ENCODE results near the gene ERGIC1.

Gene ERGIC1

DNA sequence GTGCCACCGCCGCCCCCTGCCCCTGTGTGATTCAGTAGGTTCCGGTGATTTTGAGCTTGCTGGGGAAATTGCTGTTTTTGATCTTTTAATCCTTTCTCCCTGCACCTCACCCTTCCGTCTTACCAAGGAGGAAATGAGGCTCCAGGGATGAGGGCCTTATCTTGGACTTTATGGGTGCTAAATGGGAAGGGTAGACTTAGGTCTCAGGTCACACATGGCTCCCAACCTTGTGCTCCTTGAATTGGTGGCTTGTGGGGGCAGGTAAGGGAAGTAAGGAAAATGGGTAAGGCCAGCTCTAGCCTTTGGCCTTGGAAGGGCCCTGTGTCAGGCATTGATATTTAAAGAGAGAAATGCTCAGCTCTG, 1.9 kb downstream of the ERGIC1 start:
- TF ChIP-seq, protein P1, sequence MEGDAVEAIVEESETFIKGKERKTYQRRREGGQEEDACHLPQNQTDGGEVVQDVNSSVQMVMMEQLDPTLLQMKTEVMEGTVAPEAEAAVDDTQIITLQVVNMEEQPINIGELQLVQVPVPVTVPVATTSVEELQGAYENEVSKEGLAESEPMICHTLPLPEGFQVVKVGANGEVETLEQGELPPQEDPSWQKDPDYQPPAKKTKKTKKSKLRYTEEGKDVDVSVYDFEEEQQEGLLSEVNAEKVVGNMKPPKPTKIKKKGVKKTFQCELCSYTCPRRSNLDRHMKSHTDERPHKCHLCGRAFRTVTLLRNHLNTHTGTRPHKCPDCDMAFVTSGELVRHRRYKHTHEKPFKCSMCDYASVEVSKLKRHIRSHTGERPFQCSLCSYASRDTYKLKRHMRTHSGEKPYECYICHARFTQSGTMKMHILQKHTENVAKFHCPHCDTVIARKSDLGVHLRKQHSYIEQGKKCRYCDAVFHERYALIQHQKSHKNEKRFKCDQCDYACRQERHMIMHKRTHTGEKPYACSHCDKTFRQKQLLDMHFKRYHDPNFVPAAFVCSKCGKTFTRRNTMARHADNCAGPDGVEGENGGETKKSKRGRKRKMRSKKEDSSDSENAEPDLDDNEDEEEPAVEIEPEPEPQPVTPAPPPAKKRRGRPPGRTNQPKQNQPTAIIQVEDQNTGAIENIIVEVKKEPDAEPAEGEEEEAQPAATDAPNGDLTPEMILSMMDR (IDR thresholded peaks at IDR 0.05; ENCODE audit: low read depth, low read length, missing control alignments): no peak
- H3K4me3 ChIP-seq (ENCODE audit: low read depth, low read length): peak overlapping the region; percentile 93
- DNase-seq (ENCODE audit: low read depth): no peak

DNA sequence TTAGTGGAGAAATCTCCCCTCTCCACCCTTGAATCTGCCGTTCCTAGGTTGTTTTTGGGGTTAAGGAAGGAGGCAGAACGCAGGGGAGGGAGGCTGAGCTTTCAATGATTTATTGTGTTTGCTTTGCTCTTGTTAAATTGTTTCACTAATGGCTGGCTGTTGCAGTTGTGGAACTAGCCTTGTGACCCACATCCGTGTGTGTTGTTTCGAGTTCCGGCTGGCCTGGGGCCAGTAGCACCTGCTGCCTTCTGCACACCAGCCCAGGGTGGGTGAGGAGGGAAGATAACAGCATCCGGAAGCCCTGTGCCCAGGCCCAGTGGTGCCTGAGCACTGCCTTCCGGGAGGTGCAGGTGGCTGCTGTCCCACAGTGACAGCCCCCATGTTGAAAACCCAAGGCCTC, 3.6 kb downstream of the ERGIC1 start:
- peak overlapping the region; percentile 93 for H3K4me3 ChIP-seq (ENCODE audit: low read depth, low read length)
- peak; percentile 76 for DNase-seq (ENCODE audit: low read depth)
- TF ChIP-seq, protein P1 (IDR thresholded peaks at IDR 0.05; ENCODE audit: low read depth, low read length, missing control alignments): no peak

DNA sequence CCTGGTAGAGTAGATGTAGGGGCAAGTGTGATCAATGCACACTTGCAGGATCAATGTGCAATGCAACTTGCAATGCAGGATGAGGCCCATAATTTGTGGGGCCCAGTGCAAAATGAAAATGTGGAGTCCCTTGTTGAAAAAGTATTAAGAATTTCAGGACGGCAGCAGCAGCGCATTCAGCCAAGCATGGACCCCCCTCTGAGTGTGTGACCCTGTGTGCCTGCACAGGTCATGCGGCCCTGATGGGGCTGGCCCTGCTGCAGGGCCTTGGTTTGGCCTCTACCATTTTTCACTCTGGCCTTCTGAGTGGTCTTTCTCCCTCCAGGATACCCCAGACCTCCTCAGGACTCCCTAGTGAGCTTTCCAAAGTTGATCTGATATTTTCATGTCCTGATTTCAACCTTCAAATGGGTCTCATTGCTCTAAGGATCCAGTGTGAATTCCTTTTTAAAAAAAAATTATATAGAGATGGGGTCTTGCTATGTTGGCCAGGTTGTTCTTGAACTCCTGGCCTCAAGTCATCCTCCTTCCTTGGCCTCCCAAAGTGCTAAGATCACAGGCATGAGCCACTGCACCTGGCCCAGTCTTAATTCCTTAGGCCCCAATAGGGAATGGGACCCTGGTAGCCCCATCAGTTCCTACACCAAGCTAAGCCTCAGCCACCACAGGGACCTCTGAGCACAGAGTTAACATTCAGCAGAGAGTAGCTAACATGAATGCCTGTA, 4.3 kb downstream of the ERGIC1 start:
- TF ChIP-seq, protein P1 (IDR thresholded peaks at IDR 0.05; ENCODE audit: low read depth, low read length, missing control alignments): no peak
- no peak for DNase-seq (ENCODE audit: low read depth)

DNA sequence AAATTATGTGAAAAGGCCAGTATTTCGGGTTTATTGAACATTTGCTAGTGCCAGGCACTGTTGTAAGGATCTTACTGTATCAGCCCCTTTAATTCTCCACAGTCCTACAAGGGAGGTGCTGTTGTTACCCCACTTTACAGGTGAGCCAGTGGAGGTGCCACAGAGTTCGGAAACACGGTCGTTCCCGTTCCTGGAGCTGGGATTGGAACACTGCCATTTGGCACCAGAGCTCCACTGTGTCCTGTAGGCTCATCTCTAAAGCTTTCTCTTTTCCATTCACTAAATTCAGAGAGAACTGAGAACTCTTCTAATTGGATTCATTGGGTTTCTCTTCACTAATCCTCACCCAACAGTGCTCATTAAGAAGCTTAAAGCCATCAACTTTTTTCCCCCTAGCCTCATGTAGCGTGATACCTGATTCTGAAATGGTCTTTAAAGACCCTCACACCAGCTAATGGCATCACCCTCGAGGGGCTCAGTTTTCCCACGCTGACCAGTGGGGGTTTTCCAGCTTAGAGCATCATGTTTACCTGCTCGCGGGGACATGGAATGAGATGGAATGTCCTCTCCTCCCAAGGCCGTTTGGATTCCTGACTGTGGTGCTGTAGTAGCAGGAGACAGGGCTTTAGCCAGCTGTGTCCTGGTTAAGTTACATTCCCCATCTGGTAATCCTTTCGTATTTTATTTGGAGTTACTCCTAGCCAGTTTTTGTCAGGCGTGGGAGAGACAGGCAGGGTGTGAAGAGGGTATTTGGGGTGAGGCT, 5.8 kb downstream of the ERGIC1 start:
- no peak for DNase-seq (ENCODE audit: low read depth)
- no peak overlapping the region for H3K4me3 ChIP-seq (ENCODE audit: low read depth, low read length)
- TF ChIP-seq, protein P1 (IDR thresholded peaks at IDR 0.05; ENCODE audit: low read depth, low read length, missing control alignments): no peak

More for the DNA sequence above, 4.3 kb downstream of the ERGIC1 start:
- H3K4me3 ChIP-seq (ENCODE audit: low read depth, low read length): peak overlapping the region; percentile 93

DNA sequence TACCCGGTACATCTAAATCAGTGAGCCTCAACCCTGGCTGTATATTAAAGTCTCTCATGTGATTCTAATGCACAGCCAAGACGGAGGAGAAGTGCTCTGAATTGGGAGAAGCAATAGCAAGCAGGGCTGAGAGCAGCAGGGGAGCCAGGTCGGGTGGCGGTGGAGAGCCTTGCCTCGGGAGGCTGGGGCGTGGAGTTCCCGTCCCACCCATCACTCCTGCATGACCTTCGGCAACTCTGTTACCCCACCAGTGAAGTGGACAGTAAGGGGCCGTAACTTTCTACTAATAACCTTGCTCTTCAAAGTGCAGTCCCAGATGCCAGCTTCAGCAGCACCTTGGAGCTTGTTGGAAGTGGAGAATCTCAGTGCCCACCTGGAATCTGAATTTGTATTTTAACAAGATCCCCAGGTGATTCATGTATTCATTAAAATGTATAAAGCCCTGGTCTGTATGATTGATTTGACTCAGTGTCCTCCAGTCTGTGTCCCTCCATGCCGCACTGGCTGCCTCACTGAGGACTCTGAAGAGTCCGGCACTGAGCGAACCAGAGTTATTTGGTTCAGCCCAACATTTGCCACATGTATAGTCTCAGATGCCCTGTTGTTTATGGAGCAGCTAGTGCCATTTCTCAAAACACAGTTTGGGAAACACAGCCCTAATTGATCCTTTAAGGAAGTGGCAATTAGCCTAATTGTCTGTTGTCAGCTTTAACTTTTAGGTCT, 6.5 kb downstream of the ERGIC1 start:
- H3K4me3 ChIP-seq (ENCODE audit: low read depth, low read length): no peak overlapping the region
- DNase-seq (ENCODE audit: low read depth): no peak
- TF ChIP-seq, protein P1 (IDR thresholded peaks at IDR 0.05; ENCODE audit: low read depth, low read length, missing control alignments): no peak

DNA sequence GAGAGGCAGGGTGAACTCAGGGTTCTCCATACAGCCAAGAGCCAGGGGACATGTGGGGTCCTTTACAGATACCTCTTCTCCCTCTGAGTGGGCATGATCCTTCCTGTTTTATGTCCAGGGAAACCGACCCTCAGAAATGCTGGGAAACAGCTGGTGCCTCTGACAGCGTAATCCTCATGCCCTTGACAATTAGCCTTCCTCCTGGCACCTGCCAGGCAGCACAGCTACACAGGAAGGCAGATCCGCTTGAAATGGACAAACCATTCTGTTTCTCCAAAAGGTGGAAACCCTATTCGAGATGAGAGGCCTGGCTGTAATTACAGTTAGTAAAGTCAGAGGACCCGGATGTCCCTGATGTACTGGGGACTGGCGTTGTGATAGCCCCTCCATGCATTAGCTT, 7.2 kb downstream of the ERGIC1 start:
- no peak for DNase-seq (ENCODE audit: low read depth)
- TF ChIP-seq, protein P1 (IDR thresholded peaks at IDR 0.05; ENCODE audit: low read depth, low read length, missing control alignments): no peak
- no peak overlapping the region for H3K4me3 ChIP-seq (ENCODE audit: low read depth, low read length)
